Activated naive CD4-positive, alpha-beta T cell (primary cell): ENCODE results near the gene SUPT3H.
"Not testable (repeated sequence)": the region's sequence is repeated elsewhere in the genome, so short reads cannot be mapped to it uniquely, and the experiment has no call there.

ENCODE experiments used
- DNase-seq, 4 experiments: peaks; one replicate each; lab custom pipeline; 2025; lab: John Stamatoyannopoulos, UW

SUPT3H gene

GRCh38 chr6:45054610-45055009, 323.1 kb downstream of the SUPT3H start:
- DNase-seq = no peak

DNA sequence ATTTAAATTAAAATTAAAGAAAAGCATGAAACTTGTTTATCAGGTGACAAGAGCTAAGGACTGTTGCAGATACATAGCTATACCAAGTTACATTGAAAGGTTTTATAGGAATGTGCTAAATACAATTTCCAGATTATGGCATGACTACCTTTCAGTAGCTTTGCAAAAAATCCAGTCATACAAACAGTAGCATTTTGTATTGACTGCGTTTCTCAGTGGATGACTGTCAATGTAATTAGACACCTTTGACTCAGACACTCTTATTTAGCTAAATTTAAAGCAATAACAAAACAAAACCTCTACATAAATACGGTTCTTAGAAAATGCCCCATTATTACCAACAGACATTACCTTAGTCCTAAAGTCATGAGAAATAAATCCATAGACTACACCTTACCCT, 325.4 kb downstream of the SUPT3H start:
- DNase-seq = no peak

GRCh38 chr6:45049188-45049843, 328.4 kb downstream of the SUPT3H start:
- no peak for DNase-seq

- DNase-seq = no peak
Measured at GRCh38 chr6:45047573-45047972, 330.2 kb downstream of the SUPT3H start.

DNA sequence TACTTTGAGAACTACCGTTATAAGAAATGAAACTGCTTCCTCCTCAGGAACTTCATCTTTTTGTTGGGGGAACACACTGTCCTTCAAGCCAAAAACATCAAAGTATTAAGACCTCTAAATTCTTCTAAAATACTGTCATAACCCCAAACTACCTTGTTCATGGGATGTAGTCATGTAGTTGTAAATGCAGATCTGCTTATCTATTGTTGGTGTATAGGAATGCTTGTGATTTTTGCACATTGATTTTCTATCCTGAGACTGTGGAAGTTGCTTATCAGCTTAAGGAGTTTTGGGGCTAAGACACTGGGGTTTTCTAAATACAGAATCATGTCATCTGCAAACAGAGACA, 332.5 kb downstream of the SUPT3H start:
- no peak for DNase-seq

DNA sequence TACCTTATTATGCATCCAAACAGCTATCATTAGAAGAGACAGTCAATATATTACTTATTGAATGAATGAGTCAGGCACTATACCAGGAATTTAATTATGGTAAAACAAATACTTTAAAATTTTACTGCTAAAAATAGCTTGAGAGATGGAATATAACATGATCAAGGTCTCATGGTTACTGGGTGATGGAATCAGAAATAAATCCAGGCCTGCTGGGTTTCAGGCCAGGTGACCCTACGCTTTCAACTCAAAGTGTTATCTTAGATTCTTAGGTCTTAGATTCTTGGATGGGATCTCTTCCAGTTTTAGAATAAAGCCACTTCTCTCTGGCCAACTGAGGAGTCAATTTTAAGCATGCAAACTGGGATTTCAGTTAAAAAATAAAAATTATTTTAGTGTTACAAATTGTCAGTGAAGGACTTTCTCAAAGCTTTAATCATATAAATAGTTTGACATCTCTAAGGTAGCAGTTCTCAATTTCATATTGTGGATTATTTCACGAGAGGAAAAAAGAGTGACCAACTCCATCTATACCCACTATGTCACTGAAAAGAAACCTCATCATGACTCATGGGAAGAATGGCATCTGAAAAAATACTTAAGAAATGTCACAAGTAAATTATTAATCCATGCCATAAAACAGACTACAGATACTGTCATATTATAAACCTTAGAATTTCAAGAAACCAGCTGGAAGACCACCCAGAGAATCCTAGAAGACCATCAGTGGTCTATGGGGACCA, 333.1 kb downstream of the SUPT3H start:
- DNase-seq = no peak

DNA sequence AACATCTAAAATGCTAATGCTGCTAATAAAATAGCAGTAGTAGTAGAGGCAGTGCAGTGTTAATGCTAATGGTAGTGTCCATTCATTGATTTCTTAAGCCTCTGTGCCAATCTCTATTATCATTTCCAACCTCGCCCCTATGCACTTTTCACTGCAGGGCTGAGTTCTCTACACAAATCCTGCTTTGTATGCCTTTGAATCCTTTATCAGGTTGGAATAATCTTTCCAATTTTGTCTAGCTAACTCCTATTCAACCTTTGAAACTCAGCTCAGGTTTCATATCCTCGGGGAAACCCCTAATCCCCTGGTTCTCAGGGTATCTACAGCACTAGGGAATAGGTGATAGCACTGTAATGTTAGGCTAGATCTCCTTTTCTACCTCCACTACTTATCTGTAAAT, 333.6 kb downstream of the SUPT3H start:
- DNase-seq = no peak

DNA sequence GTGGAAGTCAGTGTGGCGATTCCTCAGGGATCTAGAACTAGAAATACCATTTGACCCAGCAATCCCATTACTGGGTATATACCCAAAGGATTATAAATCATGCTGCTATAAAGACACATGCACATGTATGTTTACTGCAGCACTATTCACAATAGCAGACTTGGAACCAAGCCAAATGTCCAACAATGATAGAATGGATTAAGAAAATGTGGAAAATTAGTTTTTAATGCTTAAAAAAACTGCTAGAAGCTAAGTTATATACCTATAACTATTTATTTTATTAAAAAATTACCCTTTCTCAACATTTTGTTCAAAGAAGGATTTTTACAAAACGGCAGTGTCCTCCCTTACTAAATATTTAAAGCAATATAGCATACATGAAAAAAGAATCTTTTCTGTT, 335.1 kb downstream of the SUPT3H start:
- not testable (repeated sequence) for DNase-seq

- no peak for DNase-seq
Measured at GRCh38 chr6:45038226-45038625, 339.5 kb downstream of the SUPT3H start.

DNA sequence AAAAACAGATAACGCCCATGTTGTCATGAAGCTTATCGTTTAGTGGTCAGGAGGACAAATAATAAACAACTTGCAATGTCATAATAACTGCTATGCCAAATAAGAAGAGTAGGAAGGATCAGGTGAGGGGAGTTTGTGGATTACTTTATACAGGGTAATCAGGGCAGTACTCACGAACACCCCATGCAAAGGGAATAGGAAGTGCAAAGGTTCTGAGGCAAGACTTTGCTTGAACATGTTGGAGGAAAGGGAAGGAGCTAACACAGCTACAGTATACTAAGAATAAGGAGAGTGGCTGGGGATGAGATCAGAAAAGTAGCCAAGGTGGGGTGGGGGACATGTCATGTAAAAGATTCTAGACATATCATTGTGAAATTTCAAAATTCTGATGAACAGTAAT, 341.6 kb downstream of the SUPT3H start:
- no peak for DNase-seq

DNA sequence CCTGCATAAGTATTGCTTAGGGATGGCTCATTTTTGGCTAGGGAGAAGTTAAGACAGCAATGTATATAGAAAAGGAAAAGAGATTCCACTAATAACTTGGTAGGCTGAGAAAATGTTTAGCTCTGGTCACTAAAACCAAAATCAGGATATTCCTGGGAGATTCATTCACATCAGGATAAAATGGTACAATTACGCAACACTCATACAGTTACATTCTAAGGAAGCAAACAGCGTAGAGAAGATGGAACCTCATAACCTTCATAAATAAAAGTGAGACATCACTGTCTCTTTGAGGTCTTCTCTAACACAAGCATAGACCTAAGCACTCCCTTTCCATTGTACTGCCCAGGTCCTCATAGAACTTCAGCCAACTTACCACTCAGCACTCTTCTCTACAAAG, 345.3 kb downstream of the SUPT3H start:
- no peak for DNase-seq

GRCh38 chr6:45031601-45032000, 346.1 kb downstream of the SUPT3H start:
- DNase-seq = no peak

GRCh38 chr6:45027126-45027525, 350.6 kb downstream of the SUPT3H start:
- no peak for DNase-seq

DNA sequence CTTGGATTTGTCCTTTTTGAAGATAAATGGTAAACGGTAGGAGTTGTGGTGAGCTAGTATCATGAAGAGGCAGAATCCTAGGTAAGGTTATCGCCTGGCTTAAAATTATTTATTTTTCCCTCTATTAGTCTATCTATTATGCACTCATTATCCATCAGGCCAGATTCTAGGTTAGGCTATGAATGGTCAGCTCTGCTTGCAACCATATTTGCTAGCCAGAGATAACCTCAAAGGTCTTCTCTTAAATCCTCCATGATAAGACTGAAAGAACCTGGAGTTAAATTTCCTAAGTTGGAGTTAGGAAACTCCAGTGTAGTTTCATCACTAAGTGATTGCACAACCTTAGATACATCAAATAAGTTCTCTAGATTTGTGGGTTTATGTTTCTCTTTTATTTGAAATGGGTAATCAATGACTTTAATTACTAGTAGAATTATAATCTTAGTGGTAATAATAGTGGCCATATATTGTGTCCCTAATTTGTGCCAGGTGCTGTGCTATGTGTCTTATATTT, 351.7 kb downstream of the SUPT3H start:
- DNase-seq = no peak

- no peak for DNase-seq
Measured at GRCh38 chr6:45024610-45025009, 353.1 kb downstream of the SUPT3H start.

DNA sequence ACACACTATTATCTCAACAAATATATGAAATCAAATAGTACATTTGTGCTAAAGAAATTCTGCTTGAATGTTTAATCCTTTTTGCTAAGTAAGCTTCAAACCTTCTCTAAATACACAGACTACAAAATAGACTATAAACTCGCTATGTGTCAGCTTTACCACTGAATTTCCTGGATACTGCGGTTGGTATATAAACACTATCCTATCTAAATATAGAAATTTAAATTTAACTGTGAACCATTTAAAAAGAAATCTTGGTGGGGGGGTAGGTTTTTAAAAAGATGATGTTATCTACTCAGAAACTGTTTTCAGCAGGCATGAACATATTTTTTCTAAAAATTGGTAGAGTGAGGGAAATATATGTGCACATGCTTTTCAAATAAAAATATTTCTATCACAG, 356.1 kb downstream of the SUPT3H start:
- no peak for DNase-seq

DNA sequence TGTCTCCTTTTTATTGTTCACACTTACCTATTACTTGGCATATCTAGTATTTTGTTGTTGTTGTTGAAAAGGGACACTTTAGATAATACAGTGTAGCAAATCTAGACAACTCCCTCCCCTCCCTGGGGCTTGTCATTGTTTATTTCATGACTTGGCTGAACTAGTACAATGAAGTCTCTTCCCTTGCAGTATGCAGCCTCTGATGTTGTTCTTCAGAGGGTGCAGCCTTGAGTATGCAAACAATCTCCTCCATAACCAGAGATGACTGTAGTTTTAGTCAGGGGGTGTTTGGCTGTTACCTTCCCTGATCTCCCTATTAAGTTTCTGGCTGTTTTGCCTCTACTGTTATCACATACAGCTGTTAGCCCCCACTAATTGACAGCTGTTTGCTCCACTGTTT, 365.0 kb downstream of the SUPT3H start:
- no peak for DNase-seq

GRCh38 chr6:45009576-45009975, 368.2 kb downstream of the SUPT3H start:
- DNase-seq = no peak

- no peak for DNase-seq
Measured at GRCh38 chr6:45006893-45007292, 370.8 kb downstream of the SUPT3H start.

DNA sequence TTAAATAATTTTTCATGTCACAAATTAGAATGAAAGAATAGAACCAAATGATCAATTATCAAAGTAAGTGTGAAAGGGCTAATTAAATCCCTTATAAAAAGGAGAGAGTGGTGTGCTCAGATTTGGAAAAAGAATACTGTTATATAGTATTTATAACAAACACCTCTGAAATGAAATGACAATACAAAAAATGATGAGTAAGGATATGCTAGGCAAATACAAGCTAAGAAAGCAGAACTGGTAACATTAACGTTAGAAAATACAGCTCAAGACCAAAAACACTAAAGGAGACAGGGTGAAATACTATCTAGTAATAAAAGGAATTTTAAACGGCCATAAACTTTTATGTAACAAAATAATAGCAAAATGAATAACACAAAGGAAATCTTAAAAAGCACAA, 373.8 kb downstream of the SUPT3H start:
- no peak for DNase-seq

GRCh38 chr6:45003387-45003786, 374.3 kb downstream of the SUPT3H start:
- DNase-seq = no peak

DNA sequence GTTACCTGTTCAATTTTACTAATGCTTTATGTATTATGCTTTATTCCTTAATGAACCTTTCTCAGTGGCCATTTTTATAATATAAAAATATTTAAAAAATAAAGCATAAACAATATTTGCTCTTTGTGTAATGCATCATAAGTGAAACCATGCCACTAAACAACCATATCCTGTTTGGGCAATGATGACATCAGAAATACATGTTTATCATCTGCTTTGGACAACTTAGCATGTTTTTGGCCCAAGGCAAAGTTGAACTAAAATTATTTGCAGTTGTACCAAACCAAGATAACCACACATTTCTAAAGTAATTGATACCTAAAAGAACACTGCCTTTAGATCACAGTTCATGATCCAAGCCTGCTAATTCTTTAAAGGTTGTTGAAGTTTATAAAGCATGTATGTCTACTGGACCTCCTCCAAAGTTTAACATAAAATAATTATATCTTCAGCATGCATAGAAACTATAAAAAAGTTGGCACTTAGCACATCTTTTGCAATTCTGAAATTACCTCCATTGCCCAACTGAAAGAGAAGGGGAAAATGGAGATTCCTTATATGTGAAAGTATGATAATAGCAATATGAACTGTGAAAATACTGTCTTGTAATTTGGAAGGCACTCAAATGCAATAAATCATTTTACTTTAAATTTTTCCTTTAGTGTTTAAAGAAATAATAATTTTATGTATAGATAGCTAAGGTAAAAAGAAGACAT, 375.2 kb downstream of the SUPT3H start:
- no peak for DNase-seq

DNA sequence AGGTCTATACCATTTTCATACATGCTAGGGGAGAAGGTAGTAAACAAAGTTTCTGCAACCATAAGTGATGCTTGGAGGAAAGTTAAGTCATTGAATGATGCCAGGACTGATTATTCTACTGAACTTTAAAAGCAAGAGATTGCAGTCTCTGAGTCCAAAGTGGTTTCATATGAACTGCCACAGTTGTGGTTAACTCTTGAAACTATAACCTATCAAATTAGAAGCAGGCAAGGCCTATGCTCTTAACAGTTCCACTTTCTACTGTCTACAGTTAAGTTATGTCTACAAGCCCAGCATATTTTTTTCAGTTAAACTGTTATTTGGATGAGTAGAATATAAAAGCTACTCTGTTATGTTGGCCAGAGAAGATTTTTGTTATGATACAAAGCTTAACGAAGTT, 376.1 kb downstream of the SUPT3H start:
- DNase-seq = no peak
